Spleen (tissue), 11 donors: ENCODE data around the gene GRIN3A. TPM values are rescaled to one million over a fixed set of nuclear protein-coding genes. Genes with fewer than 3 reads are reported as not detected.
"Not testable (repeated sequence)": the region's sequence is repeated elsewhere in the genome, so short reads cannot be mapped to it uniquely, and the experiment has no call there.

Experiments
- DNase-seq: peaks from one replicate; pipeline ENCODE4 v3.0.0-alpha.2; 2020
- H3K27ac ChIP-seq, 8 donors: fragments of 200-600 bp; sonication (generic) in 7 of 8; 1 replicate in 4 of 8; 2 replicates in 4 of 8; pipeline versions ENCODE4 v1.5.0 to v1.8.0; 2016 to 2021; ENCODE audit warnings: inconsistent platforms in 4 of 8, mild to moderate bottlenecking in 4 of 8, moderate library complexity in 1 of 8
- H3K27me3 ChIP-seq, 7 donors: fragments of 200-600 bp; sonication (generic) in 6 of 7; replicated peaks in 1 of 7; 1 replicate in 4 of 7; 2 replicates in 3 of 7; pipeline versions ENCODE4 v1.5.0 to v1.8.0; 2016 to 2021; ENCODE audit warnings: inconsistent platforms in 3 of 7, mild to moderate bottlenecking in 1 of 7
- H3K36me3 ChIP-seq, 6 donors: fragments of 200-600 bp; sonication (generic) in 5 of 6; 1 replicate in 4 of 6; 2 replicates in 2 of 6; pipeline versions ENCODE4 v1.5.0 to v1.8.0; 2016 to 2021; ENCODE audit warnings: inconsistent platforms in 2 of 6
- H3K4me1 ChIP-seq, 6 donors: fragments of 200-600 bp; sonication (generic) in 5 of 6; 1 replicate in 3 of 6; 2 replicates in 3 of 6; pipeline versions ENCODE4 v1.5.0 to v1.8.0; 2016 to 2021; ENCODE audit warnings: inconsistent platforms in 3 of 6
- H3K4me3 ChIP-seq, 8 donors: fragments of 200-600 bp; sonication (generic) in 7 of 8; 1 replicate in 4 of 8; 2 replicates in 4 of 8; pipeline versions ENCODE4 v1.5.0 to v1.8.0; 2016 to 2021; ENCODE audit warnings: inconsistent platforms in 4 of 8, mild to moderate bottlenecking in 4 of 8, moderate library complexity in 2 of 8
- H3K9me3 ChIP-seq, 8 donors: fragments of 200-600 bp; sonication (generic) in 7 of 8; 1 replicate in 4 of 8; 2 replicates in 4 of 8; pipeline versions ENCODE4 v1.5.0 to v1.8.0; 2016 to 2021; ENCODE audit warnings: inconsistent platforms in 4 of 8
- POLR2A ChIP-seq, 3 donors: fragments of 450-650 bp; IDR thresholded peaks; one replicate each; pipeline ENCODE4 v1.5.1; 2017; ENCODE audit warnings: antibody characterized with exemption in 3 of 3, mild to moderate bottlenecking in 1 of 3
- POLR2AphosphoS5 ChIP-seq, 3 donors: sonication (generic); formaldehyde crosslinking; IDR thresholded peaks; one replicate each; pipeline ENCODE4 v1.5.1; 2017; ENCODE audit warnings: antibody characterized with exemption in 3 of 3
- WGBS, 5 donors: extraction: QIAGEN DNeasy Blood & Tissue Kit in 3 of 5; methylation state at CpG; one replicate each; pipeline versions ENCODE4 v1.1.5 to v1.1.7; 2013 to 2018; 5-methylcytosine and 5-hydroxymethylcytosine counted together
- intact Hi-C: fragments of 100-400 bp; cut with DNase I; formaldehyde crosslinking; loops from one replicate; pipeline ENCODE4 v1.15.0; 2023; ENCODE audit warnings: low total_unique reads
- polyA plus RNA-seq, 3 donors: library from polyadenylated mRNA; stranded (reverse); fragments of 200-250 nt; gene quantifications; one replicate each; pipeline ENCODE4 v1.2.1, GENCODE V29; 2013
- total RNA-seq, 7 donors: library from RNA; depleted of rRNA in 3 of 7; stranded (reverse); fragments of >200 nt in 3 of 7; fragmentation: NEBNext Ultra II Directional in 4 of 7; extraction: Animal tissue kit (Norgen Biotek cat#: 25700) in 4 of 7; gene quantifications; one replicate each; pipeline versions ENCODE4 v1.1.0 to v1.2.1, GENCODE V29; 2016 to 2021
- TF ChIP-seq, protein P1 (sequence below), 11 experiments: fragments of 200-600 bp in 7 of 11; fragments of 450-650 bp in 4 of 11; sonication (generic) in 4 of 11; IDR thresholded peaks in 8 of 11; conservative IDR thresholded peaks in 3 of 11; 1 replicate in 7 of 11; 2 replicates in 4 of 11; pipeline versions ENCODE4 v1.4.0 to v1.8.0; 2016 to 2021; ENCODE audit warnings: antibody characterized with exemption in 11 of 11, inconsistent platforms in 4 of 11, mild to moderate bottlenecking in 1 of 11
- donor health status: healthy with polysubstance abuse.
- donor health status: DM: no; HTN: no; CAD: no; lungs with moderate emphysema.
- donor health status: DM: no; HTN: no; CAD: no.
- donor health status: Bipolar disorder and iron deficiency.
- donor health status: healthy.
- donor health status: DM: no; HTN: no; CAD: no.
- donor health status: DM: yes; HTN: yes; CAD: no.

GRIN3A gene
- total and polyA plus RNA-seq, 10 donors, result 0.07 to 1.6 (median 0.75) TPM

DNA sequence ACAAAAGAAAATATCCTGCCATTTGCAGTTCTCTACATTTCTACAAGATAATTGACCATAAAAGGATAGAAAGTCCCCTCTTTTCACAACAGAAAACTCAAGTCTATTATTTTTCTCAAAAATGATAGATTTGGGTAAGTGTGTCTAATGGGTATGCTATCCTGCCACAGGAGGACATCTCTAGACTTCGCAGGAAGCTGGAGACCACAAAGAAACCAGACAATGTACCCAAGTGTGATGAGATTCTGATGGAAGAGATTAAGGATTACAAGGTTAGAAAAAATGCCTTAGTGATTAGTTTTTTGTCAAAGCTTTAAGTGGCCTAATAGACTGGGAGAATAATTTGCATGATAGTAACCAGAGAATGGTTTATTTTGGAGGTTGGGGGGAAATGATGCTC is 176.7 kb downstream of the GRIN3A start:
- DNase-seq, result no peak
- H3K27me3 ChIP-seq, result no peaks in the 10 kb centered on the region
- 84 to 95% (median 92%) methylated on average over 1 of the region's 1 CpG for WGBS, 5 donors
- no peaks in the 10 kb centered on the region for H3K4me1 ChIP-seq
- TF ChIP-seq POLR2AphosphoS5 (IDR thresholded peaks at IDR 0.05) (no peak), POLR2A (IDR thresholded peaks at IDR 0.05) (no peak)
- TF ChIP-seq, protein P1, sequence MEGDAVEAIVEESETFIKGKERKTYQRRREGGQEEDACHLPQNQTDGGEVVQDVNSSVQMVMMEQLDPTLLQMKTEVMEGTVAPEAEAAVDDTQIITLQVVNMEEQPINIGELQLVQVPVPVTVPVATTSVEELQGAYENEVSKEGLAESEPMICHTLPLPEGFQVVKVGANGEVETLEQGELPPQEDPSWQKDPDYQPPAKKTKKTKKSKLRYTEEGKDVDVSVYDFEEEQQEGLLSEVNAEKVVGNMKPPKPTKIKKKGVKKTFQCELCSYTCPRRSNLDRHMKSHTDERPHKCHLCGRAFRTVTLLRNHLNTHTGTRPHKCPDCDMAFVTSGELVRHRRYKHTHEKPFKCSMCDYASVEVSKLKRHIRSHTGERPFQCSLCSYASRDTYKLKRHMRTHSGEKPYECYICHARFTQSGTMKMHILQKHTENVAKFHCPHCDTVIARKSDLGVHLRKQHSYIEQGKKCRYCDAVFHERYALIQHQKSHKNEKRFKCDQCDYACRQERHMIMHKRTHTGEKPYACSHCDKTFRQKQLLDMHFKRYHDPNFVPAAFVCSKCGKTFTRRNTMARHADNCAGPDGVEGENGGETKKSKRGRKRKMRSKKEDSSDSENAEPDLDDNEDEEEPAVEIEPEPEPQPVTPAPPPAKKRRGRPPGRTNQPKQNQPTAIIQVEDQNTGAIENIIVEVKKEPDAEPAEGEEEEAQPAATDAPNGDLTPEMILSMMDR (IDR thresholded peaks at IDR 0.05 in 8 of 11, conservative IDR thresholded peaks at IDR 0.05 in 3 of 11), result no peak
- intact Hi-C loops, result no loop called here
- H3K4me3 ChIP-seq, result no peak overlapping the region
- H3K36me3 ChIP-seq, result peaks cover 5 to 100% (median 87%) of the 10 kb centered on the region in 6 donors
- H3K9me3 ChIP-seq, result peaks cover 0 to 10% (median 2%) of the 10 kb centered on the region in 8 donors
- H3K27ac ChIP-seq, result no peak overlapping the region

- WGBS, 5 donors, result 86 to 96% (median 89%) methylated on average over 17 to 18 of the region's 18 CpGs
- H3K27me3 ChIP-seq, DNase-seq, H3K4me1 ChIP-seq, H3K27ac ChIP-seq, H3K9me3 ChIP-seq, intact Hi-C loops, H3K4me3 ChIP-seq: not testable (repeated sequence)
- peaks cover 5 to 100% (median 93%) of the 10 kb centered on the region in 6 donors for H3K36me3 ChIP-seq
Measured at GRCh38 chr9:101549472-101550098, 188.9 kb downstream of the GRIN3A start.

GRCh38 chr9:101543098-101543735 is 195.2 kb downstream of the GRIN3A start:
- WGBS, 5 donors, result 94 to 100% (median 98%) methylated on average over 10 to 14 of the region's 14 CpGs
- H3K9me3 ChIP-seq, result no peaks in the 10 kb centered on the region
- peaks cover 0 to 9% (median 3%) of the 10 kb centered on the region in 6 donors for H3K4me1 ChIP-seq
- no peak overlapping the region for H3K4me3 ChIP-seq
- no peak for TF ChIP-seq POLR2AphosphoS5 (IDR thresholded peaks at IDR 0.05)
- TF ChIP-seq, protein P1 (IDR thresholded peaks at IDR 0.05 in 8 of 11, conservative IDR thresholded peaks at IDR 0.05 in 3 of 11), result no peak
- DNase-seq, result no peak
- H3K36me3 ChIP-seq, result peaks cover 7 to 100% (median 74%) of the 10 kb centered on the region in 6 donors
- intact Hi-C loops, result no loop called here
- H3K27me3 ChIP-seq, result no peaks in the 10 kb centered on the region
- H3K27ac ChIP-seq, result no peak overlapping the region

- Histone ChIP-seq H3K4me3 (no peak overlapping the region), H3K9me3 (no peaks in the 10 kb centered on the region), H3K4me1 (peaks cover 0 to 41% (median 24%) of the 10 kb centered on the region in 6 donors), H3K27ac (no peak overlapping the region), H3K27me3 (no peaks in the 10 kb centered on the region), H3K36me3 (peaks cover 5 to 100% (median 60%) of the 10 kb centered on the region in 6 donors)
- no peak for TF ChIP-seq POLR2AphosphoS5 (IDR thresholded peaks at IDR 0.05)
- no peak for TF ChIP-seq POLR2A (IDR thresholded peaks at IDR 0.05)
- TF ChIP-seq, protein P1 (IDR thresholded peaks at IDR 0.05 in 8 of 11, conservative IDR thresholded peaks at IDR 0.05 in 3 of 11), result no peak
- intact Hi-C loops, result no loop called here
- DNase-seq, result no peak
- WGBS, 5 donors, result 94 to 98% (median 96%) methylated on average over 8 of the region's 8 CpGs
Measured at GRCh38 chr9:101540069-101540468, 198.4 kb downstream of the GRIN3A start.
